Neural cell (in vitro differentiated cells): ENCODE measurements around the gene CAPNS2. TPM values are rescaled to one million over a fixed set of nuclear protein-coding genes. Genes with fewer than 3 reads are reported as not detected.

ENCODE experiments used
- H2AFZ ChIP-seq: fragments of 200-600, 300-800 bp; sonication (generic), shearing (Covaris generic); 2 replicates; pipeline ENCODE4 v1.6.0; 2014; ENCODE audit warnings: low read depth, mild to moderate bottlenecking, antibody characterized with exemption, low read length, moderate library complexity
- H3F3A ChIP-seq: fragments of 200-600 bp; shearing (Covaris generic); 2 replicates; pipeline ENCODE4 v1.6.1; 2016; ENCODE audit warnings: mild to moderate bottlenecking, moderate library complexity, mixed read lengths, antibody characterized with exemption, low read length; ENCODE audit not compliant: insufficient read depth, poor library complexity, severe bottlenecking
- H3K27ac ChIP-seq: fragments of 200-600, 300-800 bp; sonication (generic), shearing (Covaris generic); 2 replicates; pipeline ENCODE4 v1.5.1; 2014; ENCODE audit warnings: mild to moderate bottlenecking, low read length, moderate library complexity
- H3K27me3 ChIP-seq: fragments of 300-800, 200-600 bp; sonication (generic), shearing (Covaris generic); 2 replicates; pipeline ENCODE4 v1.6.0; 2014; ENCODE audit warnings: mild to moderate bottlenecking, low read depth, low read length, moderate library complexity; ENCODE audit not compliant: insufficient read depth
- H3K36me3 ChIP-seq: fragments of 300-800, 200-600 bp; sonication (generic), shearing (Covaris generic); 2 replicates; pipeline ENCODE4 v1.5.1; 2014; ENCODE audit warnings: mild to moderate bottlenecking, antibody characterized with exemption, low read length, moderate library complexity; ENCODE audit not compliant: insufficient read depth
- H3K4me2 ChIP-seq: fragments of 300-800, 200-600 bp; sonication (generic), shearing (Covaris generic); 2 replicates; pipeline ENCODE4 v1.6.0; 2014; ENCODE audit warnings: mild to moderate bottlenecking, low read length
- H3K4me3 ChIP-seq: fragments of 300-800, 200-600 bp; sonication (generic), shearing (Covaris generic); 2 replicates; pipeline ENCODE4 v1.5.1; 2014; ENCODE audit warnings: mild to moderate bottlenecking, low read length, moderate library complexity
- H3K79me2 ChIP-seq: fragments of 200-600 bp; shearing (Covaris generic); replicated peaks from 2 replicates; pipeline ENCODE4 v1.6.0; 2014; ENCODE audit warnings: mild to moderate bottlenecking, low read length, moderate library complexity; ENCODE audit not compliant: insufficient read depth
- H3K9ac ChIP-seq: fragments of 300-800, 200-600 bp; sonication (generic), shearing (Covaris generic); 2 replicates; pipeline ENCODE4 v1.6.1; 2016; ENCODE audit warnings: mild to moderate bottlenecking, low read length, mixed read lengths
- H3K9me2 ChIP-seq: fragments of 200-600 bp; shearing (Covaris generic); 2 replicates; pipeline ENCODE4 v1.6.1; 2016; ENCODE audit warnings: mild to moderate bottlenecking, low read length, mixed read lengths; ENCODE audit not compliant: insufficient read depth
- H3K9me3 ChIP-seq: fragments of 200-600, 300-800 bp; sonication (generic), shearing (Covaris generic); 2 replicates; pipeline ENCODE4 v1.6.1; 2016; ENCODE audit warnings: mild to moderate bottlenecking, mixed run types, low read length, moderate library complexity, mixed read lengths
- H4K20me1 ChIP-seq: fragments of 200-600 bp; shearing (Covaris generic); 2 replicates; pipeline ENCODE4 v1.6.1; 2016; ENCODE audit warnings: mild to moderate bottlenecking, mixed run types; ENCODE audit not compliant: insufficient read depth
- CTCF ChIP-seq: fragments of 450-650 bp; IDR thresholded peaks from 2 replicates; pipeline ENCODE4 v1.5.1; 2014; ENCODE audit warnings: antibody characterized with exemption, mild to moderate bottlenecking, moderate library complexity; ENCODE audit not compliant: poor library complexity, severe bottlenecking
- EP300 ChIP-seq: fragments of 450-650 bp; conservative IDR thresholded peaks from 2 replicates; pipeline ENCODE4 v1.6.1; 2014; ENCODE audit warnings: antibody characterized with exemption, mild to moderate bottlenecking, moderate library complexity; ENCODE audit not compliant: poor library complexity, severe bottlenecking
- EZH2 ChIP-seq: fragments of 200-600, 300-800 bp; shearing (Covaris generic), sonication (generic); IDR thresholded peaks from 2 replicates; pipeline ENCODE4 v1.6.1; 2014; ENCODE audit warnings: antibody characterized with exemption, low read length, borderline replicate concordance, mild to moderate bottlenecking; ENCODE audit not compliant: insufficient read depth, poor library complexity, severe bottlenecking
- MXI1 ChIP-seq: fragments of 450-650 bp; conservative IDR thresholded peaks from 2 replicates; pipeline ENCODE4 v1.6.1; 2014; ENCODE audit warnings: antibody characterized with exemption, mild to moderate bottlenecking; ENCODE audit not compliant: poor library complexity, severe bottlenecking
- POLR2AphosphoS5 ChIP-seq: IDR thresholded peaks from 2 replicates; pipeline ENCODE4 v1.6.1; 2012
- RAD21 ChIP-seq: fragments of 450-650 bp; conservative IDR thresholded peaks from 2 replicates; pipeline ENCODE4 v1.6.1; 2014; ENCODE audit warnings: antibody characterized with exemption, mild to moderate bottlenecking, moderate library complexity
- REST ChIP-seq: IDR thresholded peaks from 2 replicates; pipeline ENCODE4 v1.6.1; 2012; ENCODE audit warnings: borderline replicate concordance
- SMC3 ChIP-seq: fragments of 450-650 bp; conservative IDR thresholded peaks from 2 replicates; pipeline ENCODE4 v1.6.1; 2014; ENCODE audit warnings: antibody characterized with exemption, mild to moderate bottlenecking, moderate library complexity; ENCODE audit not compliant: poor library complexity
- TAF1 ChIP-seq: IDR thresholded peaks from 2 replicates; pipeline ENCODE4 v1.6.1; 2012; ENCODE audit warnings: low read depth
- polyA plus RNA-seq: library from polyadenylated mRNA; depleted of rRNA; stranded (reverse); fragments of >200 nt; gene quantifications from 2 replicates; pipeline ENCODE4 v1.2.3, GENCODE V29; 2014

Gene CAPNS2
- polyA plus RNA-seq, 1 donor from 2014 or later: not detected

GRCh38 chr16:55555436-55555835 lies 11.0 kb upstream of the CAPNS2 start:
- no peak overlapping the region for H3K27ac ChIP-seq
- H4K20me1 ChIP-seq: no peaks in the 10 kb centered on the region
- H3K4me2 ChIP-seq: no peak overlapping the region
- no peaks in the 10 kb centered on the region for H3K79me2 ChIP-seq
- H3F3A ChIP-seq: no peaks in the 10 kb centered on the region
- H3K27me3 ChIP-seq: no peaks in the 10 kb centered on the region
- TF ChIP-seq SMC3 (no peak), EZH2 (no peak)
- no peaks in the 10 kb centered on the region for H3K36me3 ChIP-seq
- H3K9ac ChIP-seq: no peak overlapping the region
- H3K9me2 ChIP-seq: no peaks in the 10 kb centered on the region
- H2AFZ ChIP-seq: no peak overlapping the region
- no peak overlapping the region for H3K4me3 ChIP-seq
- H3K9me3 ChIP-seq: peaks cover 3% of the 10 kb centered on the region

- Histone ChIP-seq H3F3A (no peaks in the 10 kb centered on the region), H3K79me2 (no peaks in the 10 kb centered on the region), H3K27me3 (no peaks in the 10 kb centered on the region), H2AFZ (no peak overlapping the region), H3K4me3 (no peak overlapping the region), H3K27ac (no peak overlapping the region), H3K36me3 (no peaks in the 10 kb centered on the region), H3K9ac (no peak overlapping the region), H3K9me2 (no peaks in the 10 kb centered on the region), H4K20me1 (no peaks in the 10 kb centered on the region), H3K4me2 (no peak overlapping the region), H3K9me3 (peaks cover 3% of the 10 kb centered on the region)
- no peak for TF ChIP-seq RAD21
- TF ChIP-seq EZH2: no peak
- TF ChIP-seq SMC3: no peak
- TF ChIP-seq CTCF: no peak
- TF ChIP-seq TAF1: no peak
- no peak for TF ChIP-seq REST
- TF ChIP-seq MXI1: no peak
- TF ChIP-seq EP300: no peak
- no peak for TF ChIP-seq POLR2AphosphoS5
Observed at GRCh38 chr16:55557186-55557585, 9.3 kb upstream of the CAPNS2 start.

GRCh38 chr16:55559233-55559632 lies 7.3 kb upstream of the CAPNS2 start:
- Histone ChIP-seq H3K4me2 (no peak overlapping the region), H3K9me3 (no peaks in the 10 kb centered on the region), H3K79me2 (no peaks in the 10 kb centered on the region), H3K4me3 (no peak overlapping the region), H3K9ac (no peak overlapping the region), H3K36me3 (no peaks in the 10 kb centered on the region), H3K27me3 (no peaks in the 10 kb centered on the region), H3K27ac (no peak overlapping the region), H2AFZ (no peak overlapping the region), H4K20me1 (no peaks in the 10 kb centered on the region), H3F3A (no peaks in the 10 kb centered on the region), H3K9me2 (no peaks in the 10 kb centered on the region)
- TF ChIP-seq EZH2 (no peak), TAF1 (no peak), EP300 (no peak), SMC3 (no peak), CTCF (no peak), MXI1 (no peak)
